Dendritic cell treated with granulocyte-macrophage colony-stimulating factor and Interleukin-4, amounts not matched to agents 40 ng/mL and 50 ng/mL, for 4 days (primary cell): Measurements from ENCODE around the gene ACSS1.

ENCODE experiments used
- H3K27ac Mint-ChIP-seq: one replicate; pipeline ENCODE4 v1.8.0; 2022; ENCODE audit warnings: mild to moderate bottlenecking, mixed read lengths
- H3K27me3 Mint-ChIP-seq: one replicate; pipeline ENCODE4 v1.8.0; 2022; ENCODE audit warnings: mild to moderate bottlenecking, mixed read lengths
- H3K36me3 Mint-ChIP-seq: one replicate; pipeline ENCODE4 v1.8.0; 2022; ENCODE audit warnings: low read depth, mixed read lengths
- H3K4me1 Mint-ChIP-seq: one replicate; pipeline ENCODE4 v1.8.0; 2022; ENCODE audit warnings: low read depth, mixed read lengths
- H3K4me3 Mint-ChIP-seq: one replicate; pipeline ENCODE4 v1.8.0; 2022; ENCODE audit warnings: mild to moderate bottlenecking, moderate library complexity, mixed read lengths
- H3K9me3 Mint-ChIP-seq: one replicate; pipeline ENCODE4 v1.8.0; 2022; ENCODE audit warnings: mixed read lengths
- intact Hi-C: fragments of 100-400 bp; cut with micrococcal nuclease; formaldehyde crosslinking; loops from one replicate; pipeline ENCODE4 v1.15.0; 2022

The ACSS1 gene

GRCh38 chr20:24968278-24968800, 89.6 kb downstream of the ACSS1 start:
- intact Hi-C loops = no loop called here
- Mint-ChIP-seq H3K36me3 (peaks cover 99% of the 10 kb centered on the region), H3K4me3 (no peak overlapping the region), H3K27me3 (no peaks in the 10 kb centered on the region), H3K27ac (peak overlapping the region; percentile 54), H3K9me3 (no peaks in the 10 kb centered on the region), H3K4me1 (peaks cover 38% of the 10 kb centered on the region)

- H3K36me3 Mint-ChIP-seq = peaks cover 99% of the 10 kb centered on the region
- no peak overlapping the region for H3K4me3 Mint-ChIP-seq
- intact Hi-C loops = no loop called here
- H3K27me3 Mint-ChIP-seq = no peaks in the 10 kb centered on the region
- no peaks in the 10 kb centered on the region for H3K9me3 Mint-ChIP-seq
- peaks cover 21% of the 10 kb centered on the region for H3K4me1 Mint-ChIP-seq
- no peak overlapping the region for H3K27ac Mint-ChIP-seq
Measured at GRCh38 chr20:24966317-24967012, 91.5 kb downstream of the ACSS1 start.

- peaks cover 11% of the 10 kb centered on the region for H3K4me1 Mint-ChIP-seq
- no peak overlapping the region for H3K4me3 Mint-ChIP-seq
- peak overlapping the region; percentile 55 for H3K27ac Mint-ChIP-seq
- intact Hi-C loops = no loop called here
- H3K27me3 Mint-ChIP-seq = no peaks in the 10 kb centered on the region
- H3K36me3 Mint-ChIP-seq = peaks cover 98% of the 10 kb centered on the region
- H3K9me3 Mint-ChIP-seq = no peaks in the 10 kb centered on the region
Measured at GRCh38 chr20:24965065-24965919, 92.6 kb downstream of the ACSS1 start.

GRCh38 chr20:24964506-24964840, 93.5 kb downstream of the ACSS1 start:
- no peak overlapping the region for H3K4me3 Mint-ChIP-seq
- H3K9me3 Mint-ChIP-seq = no peaks in the 10 kb centered on the region
- H3K36me3 Mint-ChIP-seq = peaks cover 98% of the 10 kb centered on the region
- H3K27ac Mint-ChIP-seq = no peak overlapping the region
- intact Hi-C loops = no loop called here
- no peaks in the 10 kb centered on the region for H3K27me3 Mint-ChIP-seq
- peaks cover 4% of the 10 kb centered on the region for H3K4me1 Mint-ChIP-seq

- Mint-ChIP-seq H3K4me1 (no peaks in the 10 kb centered on the region), H3K36me3 (peaks cover 98% of the 10 kb centered on the region), H3K9me3 (no peaks in the 10 kb centered on the region), H3K27ac (no peak overlapping the region), H3K27me3 (no peaks in the 10 kb centered on the region), H3K4me3 (no peak overlapping the region)
- intact Hi-C loops = no loop called here
Measured at GRCh38 chr20:24963672-24964505, 94.0 kb downstream of the ACSS1 start.

GRCh38 chr20:24962510-24962909, 95.4 kb downstream of the ACSS1 start:
- Mint-ChIP-seq H3K4me3 (no peak overlapping the region), H3K27me3 (no peaks in the 10 kb centered on the region), H3K27ac (no peak overlapping the region), H3K36me3 (peaks cover 98% of the 10 kb centered on the region), H3K9me3 (no peaks in the 10 kb centered on the region), H3K4me1 (no peaks in the 10 kb centered on the region)
- intact Hi-C loops = no loop called here

- intact Hi-C loops = no loop called here
- H3K4me1 Mint-ChIP-seq = no peaks in the 10 kb centered on the region
- H3K27me3 Mint-ChIP-seq = no peaks in the 10 kb centered on the region
- H3K9me3 Mint-ChIP-seq = no peaks in the 10 kb centered on the region
- H3K27ac Mint-ChIP-seq = no peak overlapping the region
- peaks cover 98% of the 10 kb centered on the region for H3K36me3 Mint-ChIP-seq
- no peak overlapping the region for H3K4me3 Mint-ChIP-seq
Measured at GRCh38 chr20:24962182-24962492, 95.8 kb downstream of the ACSS1 start.

GRCh38 chr20:24961384-24962181, 96.4 kb downstream of the ACSS1 start:
- intact Hi-C loops = no loop called here
- H3K4me1 Mint-ChIP-seq = peaks cover under 1% of the 10 kb centered on the region
- H3K36me3 Mint-ChIP-seq = peaks cover 98% of the 10 kb centered on the region
- H3K27me3 Mint-ChIP-seq = no peaks in the 10 kb centered on the region
- H3K27ac Mint-ChIP-seq = no peak overlapping the region
- no peaks in the 10 kb centered on the region for H3K9me3 Mint-ChIP-seq
- no peak overlapping the region for H3K4me3 Mint-ChIP-seq

GRCh38 chr20:24960861-24961260, 97.1 kb downstream of the ACSS1 start:
- Mint-ChIP-seq H3K4me3 (no peak overlapping the region), H3K27me3 (no peaks in the 10 kb centered on the region), H3K36me3 (peaks cover 98% of the 10 kb centered on the region), H3K4me1 (peaks cover 7% of the 10 kb centered on the region), H3K9me3 (no peaks in the 10 kb centered on the region), H3K27ac (peak overlapping the region; percentile 20)
- intact Hi-C loops = no loop called here

- H3K27ac Mint-ChIP-seq = peak overlapping the region; percentile 20
- H3K4me1 Mint-ChIP-seq = peaks cover 12% of the 10 kb centered on the region
- no peak overlapping the region for H3K4me3 Mint-ChIP-seq
- peaks cover 98% of the 10 kb centered on the region for H3K36me3 Mint-ChIP-seq
- no peaks in the 10 kb centered on the region for H3K27me3 Mint-ChIP-seq
- intact Hi-C loops = no loop called here
- H3K9me3 Mint-ChIP-seq = no peaks in the 10 kb centered on the region
Measured at GRCh38 chr20:24960302-24960801, 97.6 kb downstream of the ACSS1 start.

GRCh38 chr20:24959591-24960301, 98.2 kb downstream of the ACSS1 start:
- Mint-ChIP-seq H3K27ac (no peak overlapping the region), H3K9me3 (no peaks in the 10 kb centered on the region), H3K27me3 (no peaks in the 10 kb centered on the region), H3K4me3 (no peak overlapping the region), H3K4me1 (peaks cover 18% of the 10 kb centered on the region), H3K36me3 (peaks cover 97% of the 10 kb centered on the region)
- intact Hi-C loops = no loop called here

GRCh38 chr20:24958506-24959385, 99.2 kb downstream of the ACSS1 start:
- Mint-ChIP-seq H3K27ac (peak overlapping the region; percentile 78), H3K27me3 (no peaks in the 10 kb centered on the region), H3K36me3 (peaks cover 93% of the 10 kb centered on the region), H3K4me1 (peaks cover 26% of the 10 kb centered on the region), H3K9me3 (no peaks in the 10 kb centered on the region), H3K4me3 (no peak overlapping the region)
- intact Hi-C loops = no loop called here
